ENCODE measurements around the gene EPS15. TPM values are rescaled to one million over a fixed set of nuclear protein-coding genes. Genes with fewer than 3 reads are reported as not detected.

EPS15 gene
- total RNA-seq, 2 donors from 2014 or later = 123 to 197 TPM

GRCh38 chr1:51341876-51342496 is 177.1 kb downstream of the EPS15 start:
- ATAC-seq (ENCODE audit: insufficient number of reproducible peaks, low FRiP score, low read depth) (no peak), DNase-seq (ENCODE audit: low spot score) (no peak)
- Histone ChIP-seq H3K4me3 (no peak overlapping the region), H3K4me1 (ENCODE audit: control insufficient read depth in 1 of 2, low read depth in 2 of 2) (peaks cover 0 to 6% of the 10 kb centered on the region in 2 donors), H3K27ac (no peak overlapping the region), H3K27me3 (replicated peaks; ENCODE audit: insufficient read depth) (peaks cover 6% of the 10 kb centered on the region), H3K36me3 (no peaks in the 10 kb centered on the region), H3K9me3 (no peaks in the 10 kb centered on the region)
- TF ChIP-seq CTCF (IDR thresholded peaks at IDR 0.05) = no peak

GRCh38 chr1:51340380-51340779 is 178.7 kb downstream of the EPS15 start:
- no peak overlapping the region for H3K27ac ChIP-seq

GRCh38 chr1:51336711-51337110 is 182.4 kb downstream of the EPS15 start:
- no peak for ATAC-seq (ENCODE audit: insufficient number of reproducible peaks, low FRiP score, low read depth)
- H3K36me3 ChIP-seq = no peaks in the 10 kb centered on the region
- H3K27me3 ChIP-seq (replicated peaks; ENCODE audit: insufficient read depth) = no peaks in the 10 kb centered on the region
- H3K4me3 ChIP-seq = no peak overlapping the region
- H3K9me3 ChIP-seq = no peaks in the 10 kb centered on the region
- no peak for TF ChIP-seq CTCF (IDR thresholded peaks at IDR 0.05)
- no peak for DNase-seq (ENCODE audit: low spot score)
- H3K4me1 ChIP-seq (ENCODE audit: control insufficient read depth in 1 of 2, low read depth in 2 of 2) = no peaks in the 10 kb centered on the region
- no peak overlapping the region for H3K27ac ChIP-seq

More at GRCh38 chr1:51340380-51340779, 178.7 kb downstream of the EPS15 start:
- peaks cover 0 to 6% of the 10 kb centered on the region in 2 donors for H3K4me1 ChIP-seq (ENCODE audit: control insufficient read depth in 1 of 2, low read depth in 2 of 2)
- H3K27me3 ChIP-seq (replicated peaks; ENCODE audit: insufficient read depth) = peaks cover 6% of the 10 kb centered on the region
- no peaks in the 10 kb centered on the region for H3K9me3 ChIP-seq
- no peak for DNase-seq (ENCODE audit: low spot score)
- no peak overlapping the region for H3K4me3 ChIP-seq
- H3K36me3 ChIP-seq = no peaks in the 10 kb centered on the region
- ATAC-seq (ENCODE audit: insufficient number of reproducible peaks, low FRiP score, low read depth) = no peak
- TF ChIP-seq CTCF (IDR thresholded peaks at IDR 0.05) = no peak

- DNase-seq (ENCODE audit: low spot score) (no peak), ATAC-seq (ENCODE audit: insufficient number of reproducible peaks, low FRiP score, low read depth) (no peak)
- Histone ChIP-seq H3K9me3 (no peaks in the 10 kb centered on the region), H3K27ac (no peak overlapping the region), H3K36me3 (no peaks in the 10 kb centered on the region), H3K4me1 (ENCODE audit: control insufficient read depth in 1 of 2, low read depth in 2 of 2) (peaks cover 5 to 6% of the 10 kb centered on the region in 2 donors), H3K4me3 (no peak overlapping the region), H3K27me3 (replicated peaks; ENCODE audit: insufficient read depth) (no peaks in the 10 kb centered on the region)
- TF ChIP-seq CTCF (IDR thresholded peaks at IDR 0.05) = no peak
These were observed 183.1 kb downstream of the EPS15 start for GRCh38 chr1:51336004-51336403.

- ATAC-seq (ENCODE audit: insufficient number of reproducible peaks, low FRiP score, low read depth) (no peak), DNase-seq (ENCODE audit: low spot score) (no peak)
- Histone ChIP-seq H3K36me3 (no peaks in the 10 kb centered on the region), H3K4me3 (peak overlapping the region; percentile 75), H3K9me3 (no peaks in the 10 kb centered on the region), H3K27me3 (replicated peaks; ENCODE audit: insufficient read depth) (no peaks in the 10 kb centered on the region), H3K4me1 (ENCODE audit: control insufficient read depth in 1 of 2, low read depth in 2 of 2) (peaks cover 6 to 19% of the 10 kb centered on the region in 2 donors), H3K27ac (no peak overlapping the region)
- TF ChIP-seq CTCF (IDR thresholded peaks at IDR 0.05) = no peak
These were observed 187.6 kb downstream of the EPS15 start for GRCh38 chr1:51331206-51332100.

Data from thoracic aorta (tissue), 2 donors.